GM18868 (cell line): ENCODE results near the gene IQCE.
"Not testable (repeated sequence)": the region's sequence is repeated elsewhere in the genome, so short reads cannot be mapped to it uniquely, and the experiment has no call there.

Source experiments
- ATAC-seq: cut with Tn5 transposase; IDR thresholded peaks from one replicate; pipeline ENCODE4 v1.9.1; 2021; ENCODE audit warnings: mild to moderate bottlenecking, moderate library complexity; ENCODE audit not compliant: unreplicated experiment

IQCE gene

DNA sequence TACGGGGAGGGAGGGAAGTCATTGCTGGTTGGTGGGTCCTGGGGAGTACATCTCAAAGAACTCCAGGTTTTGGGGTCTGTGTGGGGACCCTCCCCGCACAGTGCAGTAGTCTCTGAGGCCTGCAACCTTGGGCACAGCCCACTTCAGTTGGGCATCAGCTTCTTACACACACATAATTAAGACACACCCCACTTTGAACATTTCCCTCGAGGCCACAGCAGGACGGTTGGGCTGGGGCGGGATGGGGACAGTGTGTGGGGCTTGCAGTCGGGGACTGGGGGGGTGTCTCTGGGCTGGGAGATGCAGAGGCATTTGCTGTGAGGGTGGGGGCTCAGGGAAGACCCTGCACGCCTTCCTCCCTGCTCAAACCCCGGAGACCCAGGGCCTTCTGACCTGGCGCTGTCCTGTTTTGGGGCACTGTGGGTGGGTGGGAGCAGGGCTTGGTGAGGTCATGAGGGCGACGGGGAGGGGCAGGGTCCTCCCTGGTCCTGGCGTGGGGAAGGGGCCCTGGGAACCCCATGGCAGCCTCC lies 38.0 kb upstream of the IQCE start:
- ATAC-seq: no peak

- ATAC-seq: no peak
Measured at GRCh38 chr7:2521341-2521745, 37.4 kb upstream of the IQCE start.

DNA sequence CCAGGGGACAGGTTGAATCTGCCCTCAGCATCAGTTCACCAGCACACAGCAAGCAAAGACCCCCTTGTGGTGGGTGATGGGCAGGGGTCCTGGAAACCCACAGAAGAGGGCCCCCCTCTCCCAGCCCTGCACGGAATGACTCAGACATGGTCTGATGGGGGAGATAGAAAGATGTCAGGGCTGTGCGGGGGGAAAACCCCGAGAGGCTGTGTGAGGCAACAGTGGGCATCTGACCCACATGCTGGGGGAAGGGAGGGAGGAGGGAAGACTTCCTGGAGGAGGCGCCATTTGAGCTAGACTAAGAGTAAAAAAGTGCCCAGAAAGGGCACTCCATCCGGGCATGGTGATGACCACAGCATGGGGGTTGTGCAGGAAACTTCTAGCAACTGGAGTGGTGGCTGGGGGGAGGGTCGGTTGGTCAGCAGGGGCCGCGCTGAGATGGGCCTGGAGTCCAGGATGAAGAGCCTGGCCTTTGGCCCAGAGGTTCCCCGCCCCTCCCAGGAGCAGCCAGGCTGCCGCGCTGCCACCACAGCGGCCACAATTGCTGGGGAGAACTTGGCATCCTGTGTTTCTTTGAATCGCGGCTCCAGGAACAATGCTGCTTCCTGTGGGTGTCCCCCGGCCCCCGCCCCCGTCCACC lies 36.7 kb upstream of the IQCE start:
- ATAC-seq: peak; percentile 41

DNA sequence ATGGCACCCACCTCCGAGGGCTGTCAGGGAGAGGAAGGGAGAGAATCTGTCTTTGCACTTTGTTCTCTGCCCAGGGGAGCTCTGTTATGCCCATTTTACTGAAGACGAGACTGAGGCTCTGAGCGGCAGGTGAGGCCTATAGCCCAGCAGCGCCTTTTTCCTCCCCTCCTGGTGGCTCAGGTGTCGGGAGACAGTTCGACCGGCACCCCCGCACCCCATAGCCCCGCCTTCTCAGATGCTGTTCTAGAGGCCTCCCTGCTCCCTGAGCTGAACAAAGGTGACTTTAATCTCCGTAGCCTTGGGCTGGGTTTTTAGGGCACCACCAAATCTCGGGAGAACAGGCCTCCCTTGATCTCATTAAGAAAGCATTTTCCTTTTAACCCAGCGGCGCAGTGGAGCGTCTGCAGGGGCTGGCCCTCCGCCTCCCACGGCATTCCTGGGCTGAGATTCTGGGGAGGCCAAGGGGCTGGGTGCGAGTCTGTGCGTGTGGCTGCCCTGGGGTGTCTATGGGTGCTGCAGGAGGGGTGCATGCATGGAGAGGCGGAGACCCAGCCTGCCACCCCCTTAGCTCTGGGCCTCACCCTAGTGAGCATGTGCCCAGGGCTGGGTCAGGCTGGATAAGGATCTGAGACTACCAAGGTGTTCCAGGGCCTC lies 35.9 kb upstream of the IQCE start:
- no peak for ATAC-seq

GRCh38 chr7:2523461-2523936 lies 35.3 kb upstream of the IQCE start:
- no peak for ATAC-seq

- no peak for ATAC-seq
Measured at GRCh38 chr7:2523941-2524807, 34.6 kb upstream of the IQCE start.

DNA sequence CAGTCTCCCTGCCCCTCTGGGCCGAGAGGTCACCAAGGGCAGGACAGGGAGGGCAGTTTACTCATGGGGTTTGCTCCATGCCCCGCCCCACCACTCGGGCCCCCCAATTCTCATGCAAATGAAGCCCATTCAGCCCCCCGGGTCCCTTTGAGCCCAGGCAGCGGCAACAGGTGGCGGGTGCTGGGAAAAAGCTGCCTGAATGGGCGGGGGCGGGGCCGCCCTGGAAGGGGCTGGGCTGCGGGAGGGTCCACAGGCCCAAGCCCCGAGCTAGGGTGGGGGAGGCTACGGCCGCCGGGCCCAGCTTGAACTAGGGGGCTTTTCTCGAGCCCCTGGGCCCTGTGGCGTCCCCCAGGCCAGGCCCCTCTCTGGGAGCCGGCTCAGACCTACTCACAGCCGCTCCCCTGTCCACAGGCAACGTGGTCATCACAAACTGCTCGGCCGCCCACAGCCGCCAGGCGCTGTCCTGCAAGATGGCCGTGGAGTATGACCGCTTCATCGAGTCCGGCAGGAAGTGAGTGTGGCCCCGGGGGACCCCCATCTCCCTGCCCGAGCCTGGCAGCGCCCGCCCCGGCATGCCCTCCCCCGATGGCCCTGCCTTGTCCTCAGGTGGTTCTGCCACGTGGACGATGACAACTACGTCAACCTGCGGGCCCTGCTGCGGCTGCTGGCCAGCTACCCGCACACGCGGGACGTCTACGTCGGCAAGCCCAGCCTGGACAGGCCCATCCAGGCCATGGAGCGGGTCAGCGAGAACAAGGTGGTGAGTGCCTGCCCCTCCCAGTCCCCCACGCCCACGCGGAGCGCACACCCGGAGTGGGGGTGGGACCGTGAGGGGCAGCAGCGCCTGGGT lies 33.7 kb upstream of the IQCE start:
- ATAC-seq: no peak

DNA sequence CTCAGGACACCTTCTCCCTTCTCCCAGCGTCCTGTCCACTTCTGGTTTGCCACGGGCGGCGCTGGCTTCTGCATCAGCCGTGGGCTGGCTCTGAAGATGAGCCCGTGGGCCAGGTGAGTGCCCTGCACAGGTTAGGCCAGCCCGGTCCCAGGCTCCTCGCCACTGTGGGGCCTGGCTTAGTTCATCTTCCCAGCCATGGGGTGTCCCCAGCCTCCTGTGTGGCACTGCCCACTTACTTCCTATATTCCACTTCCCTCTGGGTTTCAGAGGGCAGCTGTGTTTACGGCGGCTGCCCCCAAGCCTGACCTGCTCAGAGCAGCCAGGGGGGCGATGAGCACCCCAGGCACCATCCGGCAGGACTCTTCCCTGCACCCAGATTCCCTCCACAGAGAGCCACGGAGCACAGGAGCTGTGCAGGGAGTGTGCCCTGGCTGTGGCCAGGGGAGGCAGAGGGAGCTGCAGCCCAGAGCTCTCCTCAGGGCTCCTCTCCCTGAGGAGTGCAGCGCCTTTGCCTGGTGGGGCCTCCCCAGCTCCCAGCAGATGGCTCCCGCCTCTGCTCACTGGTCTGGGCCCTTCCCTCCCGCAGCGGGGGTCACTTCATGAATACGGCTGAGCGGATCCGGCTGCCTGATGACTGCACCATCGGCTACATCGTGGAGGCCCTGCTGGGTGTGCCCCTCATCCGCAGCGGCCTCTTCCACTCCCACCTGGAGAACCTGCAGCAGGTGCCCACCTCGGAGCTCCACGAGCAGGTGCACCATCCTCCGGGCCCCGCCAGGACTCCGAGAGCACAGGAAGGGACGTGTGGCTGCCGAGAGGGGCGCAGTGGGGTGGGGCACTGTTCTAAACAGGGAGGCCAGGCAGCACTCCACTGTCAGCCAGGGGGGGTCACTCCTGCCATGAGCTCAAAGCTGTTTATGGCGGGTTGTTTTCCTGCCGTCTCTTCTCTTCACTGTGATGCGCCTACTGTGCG lies 32.8 kb upstream of the IQCE start:
- ATAC-seq: no peak

GRCh38 chr7:2526659-2527504 lies 31.9 kb upstream of the IQCE start:
- no peak for ATAC-seq

GRCh38 chr7:2527505-2528467 lies 31.0 kb upstream of the IQCE start:
- no peak for ATAC-seq

- peak; percentile 4 for ATAC-seq
Measured at GRCh38 chr7:2528481-2529095, 30.2 kb upstream of the IQCE start.

DNA sequence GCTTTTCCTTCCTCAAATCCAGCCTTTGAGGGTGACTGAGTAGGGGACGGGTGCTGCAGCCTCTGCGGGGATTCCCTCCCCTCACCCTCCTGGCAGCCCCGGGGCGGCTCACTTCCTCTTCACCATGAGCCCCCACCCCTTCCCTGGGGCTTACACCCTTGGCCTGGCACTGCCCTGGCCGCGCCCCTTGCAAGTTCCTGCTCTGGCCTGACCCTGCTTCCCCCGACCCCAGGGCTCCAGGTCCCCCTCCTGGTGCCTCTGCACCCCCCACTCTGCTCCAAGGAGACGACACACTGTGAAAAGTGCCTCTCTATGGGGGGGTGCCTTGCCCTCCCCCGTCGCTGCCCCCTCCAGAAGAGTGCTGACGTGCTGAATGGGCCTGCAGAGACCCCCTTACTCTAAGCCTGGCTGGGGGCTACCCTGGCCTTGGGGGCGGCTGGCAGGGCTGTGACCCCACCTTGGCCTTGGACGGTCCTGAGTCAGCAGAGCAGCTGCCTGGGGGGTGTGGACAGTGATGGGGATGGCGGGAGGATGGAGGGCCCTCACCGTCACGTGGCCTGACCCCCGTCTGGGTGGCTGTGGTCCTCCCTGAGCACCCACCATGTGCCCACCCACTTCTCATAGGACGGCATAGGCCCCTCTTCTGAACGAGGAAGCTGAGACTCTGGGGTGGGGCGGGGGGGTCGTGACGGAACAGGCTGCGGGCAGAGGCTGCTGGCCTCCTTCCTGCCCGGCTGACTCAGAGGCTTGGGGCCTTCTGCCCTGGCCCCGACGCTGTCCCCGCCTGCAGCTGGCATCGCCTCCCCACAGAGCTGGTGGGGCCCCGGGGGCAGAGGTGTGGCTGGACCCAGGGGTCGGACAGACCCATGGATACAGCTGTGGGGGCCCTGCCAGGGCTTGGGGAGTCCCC lies 29.4 kb upstream of the IQCE start:
- peak; percentile 71 for ATAC-seq

DNA sequence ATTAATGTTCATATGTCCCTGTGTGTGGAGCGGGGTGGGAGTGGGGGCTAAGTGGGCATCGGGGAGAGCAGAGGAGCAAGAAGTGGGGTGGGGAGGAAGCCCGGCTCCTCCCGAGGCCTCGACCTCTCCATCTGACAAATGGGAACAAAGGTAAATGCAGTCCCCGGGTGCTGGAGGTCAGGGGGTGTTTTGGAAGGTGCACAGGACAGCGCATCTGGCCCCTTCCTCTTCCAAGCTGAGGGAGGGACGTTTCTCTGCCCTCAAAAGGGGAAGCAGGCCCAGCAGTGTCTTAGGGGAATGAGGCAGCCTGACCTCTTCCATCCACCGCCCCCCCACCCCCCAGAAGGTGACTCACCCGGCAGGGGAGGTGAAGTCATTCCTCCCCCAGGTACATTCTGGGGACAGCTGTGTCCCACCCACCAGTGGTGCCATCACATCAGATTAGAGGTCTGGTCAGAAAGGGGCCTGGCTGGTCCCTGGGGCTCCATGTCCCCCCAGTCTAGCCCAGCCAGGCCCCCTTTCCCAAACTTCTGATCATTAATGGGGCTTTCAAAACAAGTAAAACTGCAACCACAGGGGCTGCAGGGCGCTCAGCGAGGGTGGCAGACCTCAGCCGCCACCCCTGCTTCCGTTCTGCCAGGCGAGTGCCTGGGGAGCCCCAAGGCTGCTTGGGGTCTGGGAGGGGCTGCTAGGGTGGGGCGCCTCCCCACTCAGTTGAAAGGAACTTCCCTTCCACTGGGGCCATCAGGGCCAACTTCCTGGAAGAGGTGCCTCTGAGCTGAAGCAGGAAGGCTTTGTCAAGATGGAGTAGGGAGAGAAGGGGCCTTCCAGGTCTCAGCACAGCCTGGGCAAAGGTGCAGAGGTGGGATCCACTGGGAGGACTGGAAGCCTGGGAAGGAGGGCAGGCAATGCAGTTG lies 28.4 kb upstream of the IQCE start:
- peak; percentile 50 for ATAC-seq

GRCh38 chr7:2530994-2531795 lies 27.6 kb upstream of the IQCE start:
- not testable (repeated sequence) for ATAC-seq
